ENCODE results near the gene AMY1C. TPM values are rescaled to one million over a fixed set of nuclear protein-coding genes. Genes with fewer than 3 reads are reported as not detected.

AMY1C gene
- total and polyA plus RNA-seq, 2 donors (not counting 3 experiments of a cell fraction or from before 2014, with no cell fraction given) = not detected

DNA sequence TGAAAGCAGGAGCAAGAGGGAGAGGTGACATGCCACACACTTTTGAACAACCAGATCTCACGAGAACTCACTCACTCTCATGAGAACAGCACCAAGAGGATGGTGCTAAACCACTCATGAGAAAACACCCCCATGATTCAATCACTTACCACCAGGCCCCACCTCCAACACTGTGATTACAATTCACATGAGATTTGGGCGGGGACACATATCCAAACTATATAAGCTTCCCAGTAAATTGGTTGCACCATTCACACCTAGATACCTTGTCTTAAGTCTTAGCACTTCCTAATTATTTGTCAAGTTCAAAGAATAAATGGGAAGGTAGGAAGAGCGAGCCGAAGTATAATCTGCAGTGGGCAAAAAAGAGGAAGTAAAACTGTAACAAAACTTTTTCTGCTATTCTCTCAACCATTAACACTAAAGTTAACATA is 34.3 kb downstream of the AMY1C start:
- TF ChIP-seq MYC (IDR thresholded peaks at IDR 0.05; ENCODE audit: low read depth, low read length) (no peak), JUN (IDR thresholded peaks at IDR 0.05; ENCODE audit: borderline replicate concordance, insufficient read depth, insufficient read length, low read depth) (no peak), GATA2 (IDR thresholded peaks at IDR 0.05; ENCODE audit: insufficient read depth, insufficient read length, low read depth, low read length) (no peak), POLR2AphosphoS5 (IDR thresholded peaks at IDR 0.05; ENCODE audit: insufficient read depth, low read depth, low read length) (no peak), POLR2A (IDR thresholded peaks at IDR 0.05; ENCODE audit: low read depth, low read length) (no peak)
- TF ChIP-seq, protein P1, sequence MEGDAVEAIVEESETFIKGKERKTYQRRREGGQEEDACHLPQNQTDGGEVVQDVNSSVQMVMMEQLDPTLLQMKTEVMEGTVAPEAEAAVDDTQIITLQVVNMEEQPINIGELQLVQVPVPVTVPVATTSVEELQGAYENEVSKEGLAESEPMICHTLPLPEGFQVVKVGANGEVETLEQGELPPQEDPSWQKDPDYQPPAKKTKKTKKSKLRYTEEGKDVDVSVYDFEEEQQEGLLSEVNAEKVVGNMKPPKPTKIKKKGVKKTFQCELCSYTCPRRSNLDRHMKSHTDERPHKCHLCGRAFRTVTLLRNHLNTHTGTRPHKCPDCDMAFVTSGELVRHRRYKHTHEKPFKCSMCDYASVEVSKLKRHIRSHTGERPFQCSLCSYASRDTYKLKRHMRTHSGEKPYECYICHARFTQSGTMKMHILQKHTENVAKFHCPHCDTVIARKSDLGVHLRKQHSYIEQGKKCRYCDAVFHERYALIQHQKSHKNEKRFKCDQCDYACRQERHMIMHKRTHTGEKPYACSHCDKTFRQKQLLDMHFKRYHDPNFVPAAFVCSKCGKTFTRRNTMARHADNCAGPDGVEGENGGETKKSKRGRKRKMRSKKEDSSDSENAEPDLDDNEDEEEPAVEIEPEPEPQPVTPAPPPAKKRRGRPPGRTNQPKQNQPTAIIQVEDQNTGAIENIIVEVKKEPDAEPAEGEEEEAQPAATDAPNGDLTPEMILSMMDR (IDR thresholded peaks at IDR 0.05; ENCODE audit: extremely low read depth in 1 of 2, insufficient read depth in 1 of 2, low read depth in 1 of 2, low read length in 2 of 2) = no peak
- H3K79me2 ChIP-seq (ENCODE audit: control insufficient read depth, insufficient read depth, low read length) = no peaks in the 10 kb centered on the region
- no peaks in the 10 kb centered on the region for H3K27me3 ChIP-seq (ENCODE audit: control insufficient read depth in 2 of 2, insufficient read depth in 2 of 2, low read length in 2 of 2)
- no peak overlapping the region for H3K27ac ChIP-seq (ENCODE audit: insufficient read depth, low read depth, low read length)
- H3K9ac ChIP-seq (replicated peaks; ENCODE audit: extremely low read depth, insufficient read depth, low read length) = no peak overlapping the region
- no peak overlapping the region for H3K4me2 ChIP-seq (ENCODE audit: insufficient read depth, low read length)
- no peak for DNase-seq (ENCODE audit: low read depth, low spot score)
- POLR2A ChIA-PET = no interaction called here
- CTCF ChIA-PET = no interaction called here
- H3K36me3 ChIP-seq (ENCODE audit: control insufficient read depth in 2 of 2, extremely low read depth in 1 of 2, insufficient read depth in 2 of 2, low read length in 2 of 2) = no peaks in the 10 kb centered on the region
- intact Hi-C loops (cut with micrococcal nuclease) = no loop called here
- H3K4me1 ChIP-seq (ENCODE audit: control insufficient read depth, extremely low read depth, insufficient read depth, low read length) = no peaks in the 10 kb centered on the region
- dilution Hi-C loops (cut with MboI; ENCODE audit: extremely low pct_ligation_motif_present, low sequenced_read_pairs) = no loop called here
- no peaks in the 10 kb centered on the region for H3K9me1 ChIP-seq (replicated peaks; ENCODE audit: control insufficient read depth, extremely low read depth, insufficient read depth, low read length)
- no peaks in the 10 kb centered on the region for H3K9me3 ChIP-seq (replicated peaks; ENCODE audit: control insufficient read depth, insufficient read depth, low read length)
- H2AFZ ChIP-seq (ENCODE audit: low read depth, low read length) = no peak overlapping the region
- no peaks in the 10 kb centered on the region for H4K20me1 ChIP-seq (replicated peaks; ENCODE audit: control insufficient read depth, extremely low read depth, insufficient read depth, low read length)
- FAIRE-seq = no peak
- no TSS peak for BruUV-seq (replicated peaks)
- H3K4me3 ChIP-seq (replicated peaks in 1 of 3; ENCODE audit: insufficient read depth in 1 of 3, low read depth in 1 of 3, low read length in 3 of 3) = no peak overlapping the region

DNA sequence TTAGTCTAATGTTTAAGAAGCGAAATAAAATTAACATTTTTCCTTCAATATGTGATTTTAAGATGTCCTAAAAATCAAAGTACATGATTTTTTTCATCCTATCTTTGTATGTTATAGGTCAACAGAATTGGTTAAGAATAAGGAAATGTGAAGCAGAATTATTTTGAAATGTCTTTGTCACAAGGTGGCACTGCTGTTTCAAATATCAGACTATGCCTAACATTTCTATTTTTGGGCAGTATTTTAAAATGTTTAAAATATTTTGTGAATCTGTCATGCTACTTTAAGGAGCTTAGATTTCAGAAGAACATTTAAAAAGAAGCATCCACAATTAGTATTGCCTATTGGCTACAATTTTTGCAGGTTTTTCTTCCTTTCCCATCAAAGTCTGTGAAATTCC is 38.7 kb downstream of the AMY1C start:
- dilution Hi-C loops (cut with MboI; ENCODE audit: extremely low pct_ligation_motif_present, low sequenced_read_pairs) = no loop called here
- BruUV-seq (replicated peaks) = no TSS peak
- Histone ChIP-seq H3K4me2 (ENCODE audit: insufficient read depth, low read length) (no peak overlapping the region), H3K27ac (ENCODE audit: insufficient read depth, low read depth, low read length) (no peak overlapping the region), H3K79me2 (ENCODE audit: control insufficient read depth, insufficient read depth, low read length) (no peaks in the 10 kb centered on the region), H3K27me3 (ENCODE audit: control insufficient read depth in 2 of 2, insufficient read depth in 2 of 2, low read length in 2 of 2) (no peaks in the 10 kb centered on the region), H3K9me3 (replicated peaks; ENCODE audit: control insufficient read depth, insufficient read depth, low read length) (no peaks in the 10 kb centered on the region), H4K20me1 (replicated peaks; ENCODE audit: control insufficient read depth, extremely low read depth, insufficient read depth, low read length) (no peaks in the 10 kb centered on the region), H3K9ac (replicated peaks; ENCODE audit: extremely low read depth, insufficient read depth, low read length) (no peak overlapping the region), H3K9me1 (replicated peaks; ENCODE audit: control insufficient read depth, extremely low read depth, insufficient read depth, low read length) (no peaks in the 10 kb centered on the region), H3K4me1 (ENCODE audit: control insufficient read depth, extremely low read depth, insufficient read depth, low read length) (no peaks in the 10 kb centered on the region), H2AFZ (ENCODE audit: low read depth, low read length) (no peak overlapping the region), H3K4me3 (replicated peaks in 1 of 3; ENCODE audit: insufficient read depth in 1 of 3, low read depth in 1 of 3, low read length in 3 of 3) (no peak overlapping the region), H3K36me3 (ENCODE audit: control insufficient read depth in 2 of 2, extremely low read depth in 1 of 2, insufficient read depth in 2 of 2, low read length in 2 of 2) (no peaks in the 10 kb centered on the region)
- intact Hi-C loops (cut with micrococcal nuclease) = no loop called here
- no peak for FAIRE-seq
- DNase-seq (ENCODE audit: low read depth, low spot score) = no peak
- TF ChIP-seq, protein P2, sequence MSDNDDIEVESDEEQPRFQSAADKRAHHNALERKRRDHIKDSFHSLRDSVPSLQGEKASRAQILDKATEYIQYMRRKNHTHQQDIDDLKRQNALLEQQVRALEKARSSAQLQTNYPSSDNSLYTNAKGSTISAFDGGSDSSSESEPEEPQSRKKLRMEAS (IDR thresholded peaks at IDR 0.05; ENCODE audit: insufficient read depth, insufficient read length) = no peak
- TF ChIP-seq EZH2 (IDR thresholded peaks at IDR 0.05; ENCODE audit: borderline replicate concordance, low read depth, low read length, severe bottlenecking) (no peak), POLR2AphosphoS5 (IDR thresholded peaks at IDR 0.05; ENCODE audit: insufficient read depth, low read depth, low read length) (no peak), JUN (IDR thresholded peaks at IDR 0.05; ENCODE audit: borderline replicate concordance, insufficient read depth, insufficient read length, low read depth) (no peak), FOS (IDR thresholded peaks at IDR 0.05; ENCODE audit: borderline replicate concordance, insufficient read depth, low read length) (no peak), POLR2A (IDR thresholded peaks at IDR 0.05; ENCODE audit: low read depth, low read length) (no peak), GATA2 (IDR thresholded peaks at IDR 0.05; ENCODE audit: insufficient read depth, insufficient read length, low read depth, low read length) (no peak), MYC (IDR thresholded peaks at IDR 0.05; ENCODE audit: low read depth, low read length) (no peak)
- TF ChIP-seq, protein P1 (IDR thresholded peaks at IDR 0.05; ENCODE audit: extremely low read depth in 1 of 2, insufficient read depth in 1 of 2, low read depth in 1 of 2, low read length in 2 of 2) = no peak
- ChIA-PET POLR2A (no interaction called here), CTCF (no interaction called here)
